T-helper 9 cell (primary cell): ENCODE results near the gene EME1.

Experiments used
- DNase-seq: peaks from one replicate; pipeline ENCODE4 v3.0.0-alpha.2; 2020

EME1 gene

DNA sequence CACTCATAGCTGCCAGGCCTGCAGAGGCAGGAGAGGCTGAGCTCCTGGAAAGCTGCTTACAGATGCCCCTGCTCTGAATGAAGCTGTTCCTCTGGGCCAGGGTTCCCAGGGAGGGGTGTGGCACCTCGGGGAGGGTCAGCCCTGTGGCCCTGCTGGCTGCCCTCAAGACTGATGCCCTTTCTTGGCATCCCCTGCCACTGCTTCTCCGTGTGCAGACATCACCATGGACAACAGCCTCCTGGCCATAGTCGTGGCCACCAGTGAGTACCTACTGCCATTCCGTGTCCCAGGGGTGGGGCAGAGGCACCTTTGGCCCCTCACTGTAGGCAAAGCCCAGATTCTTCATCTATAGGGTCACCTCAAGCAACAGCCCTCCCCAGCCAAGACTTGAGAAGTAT, 9.0 kb upstream of the EME1 start:
- no peak for DNase-seq

DNA sequence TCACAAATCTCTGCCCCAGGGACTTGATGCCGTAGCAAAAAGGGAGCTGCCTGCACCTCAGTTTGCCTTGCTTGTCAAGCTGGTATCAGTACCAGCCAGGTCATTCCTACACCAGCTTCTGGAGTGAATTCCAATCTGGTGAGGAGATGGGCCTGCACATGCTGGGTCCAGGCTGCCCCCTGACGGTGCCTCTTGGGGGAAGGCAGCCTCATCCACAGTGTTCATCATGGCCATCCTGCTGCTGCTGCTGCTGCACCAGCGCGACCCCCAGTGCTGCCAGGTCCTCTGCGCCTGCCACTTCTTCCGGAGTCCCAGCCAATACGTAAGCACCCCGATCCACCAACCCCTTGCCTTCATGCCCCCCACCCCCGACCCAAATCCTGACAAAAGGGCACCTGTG, 8.3 kb upstream of the EME1 start:
- DNase-seq = no peak

DNA sequence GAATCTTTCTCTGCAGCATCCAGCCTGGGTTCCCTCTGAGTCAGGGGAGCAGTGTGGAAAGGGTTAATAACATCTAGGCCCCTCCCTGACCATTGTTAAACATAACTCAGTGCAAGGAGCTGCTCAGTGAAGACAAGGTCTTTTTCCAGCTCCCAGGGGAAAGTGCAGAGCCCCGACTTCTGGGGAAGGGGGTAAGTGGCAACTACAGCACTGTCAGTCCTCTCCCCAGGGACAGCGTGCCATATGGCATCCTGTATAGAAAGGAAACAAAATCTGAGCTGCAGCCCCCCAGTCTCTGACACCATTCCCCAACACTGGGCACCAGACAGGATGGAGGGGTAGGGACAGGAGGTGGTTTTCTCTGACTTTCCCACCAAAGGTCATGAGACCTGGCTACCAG, 7.9 kb upstream of the EME1 start:
- no peak for DNase-seq

DNA sequence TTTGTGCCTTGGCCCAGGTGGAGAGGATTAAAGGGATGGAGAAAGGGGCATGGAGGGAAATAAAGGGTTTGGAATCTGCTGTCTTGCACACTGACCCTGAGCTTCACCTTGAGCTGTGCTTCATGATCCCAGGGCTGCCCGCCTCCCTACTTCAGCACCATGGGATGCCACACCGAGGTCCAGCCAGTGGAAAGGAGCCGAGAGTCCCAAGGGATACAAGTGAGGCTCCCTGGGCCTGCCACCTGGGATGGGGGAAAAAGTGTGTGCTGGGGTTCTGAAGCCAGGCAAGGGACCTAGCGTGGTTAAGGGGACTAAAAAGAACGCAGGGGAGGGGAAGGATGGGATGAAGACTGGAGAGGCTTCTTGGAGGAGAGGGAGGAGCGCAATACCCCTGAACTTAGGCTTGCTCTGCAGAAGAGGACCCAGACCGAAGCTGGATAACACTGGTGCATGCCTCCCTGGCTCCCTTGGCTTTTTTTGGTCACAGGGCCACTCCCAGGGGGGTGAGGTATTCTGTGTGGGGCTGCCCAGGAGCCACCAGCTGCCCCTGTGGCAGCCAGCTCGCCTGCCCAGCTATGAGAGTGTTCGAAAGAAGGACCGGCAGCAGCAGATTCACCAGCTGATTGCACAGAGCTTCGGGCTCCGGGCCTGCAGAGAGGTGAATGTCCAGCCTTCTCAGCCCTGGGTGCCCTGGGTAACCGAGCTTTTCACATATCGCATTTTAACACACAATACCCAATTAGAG, 7.2 kb upstream of the EME1 start:
- no peak for DNase-seq

DNA sequence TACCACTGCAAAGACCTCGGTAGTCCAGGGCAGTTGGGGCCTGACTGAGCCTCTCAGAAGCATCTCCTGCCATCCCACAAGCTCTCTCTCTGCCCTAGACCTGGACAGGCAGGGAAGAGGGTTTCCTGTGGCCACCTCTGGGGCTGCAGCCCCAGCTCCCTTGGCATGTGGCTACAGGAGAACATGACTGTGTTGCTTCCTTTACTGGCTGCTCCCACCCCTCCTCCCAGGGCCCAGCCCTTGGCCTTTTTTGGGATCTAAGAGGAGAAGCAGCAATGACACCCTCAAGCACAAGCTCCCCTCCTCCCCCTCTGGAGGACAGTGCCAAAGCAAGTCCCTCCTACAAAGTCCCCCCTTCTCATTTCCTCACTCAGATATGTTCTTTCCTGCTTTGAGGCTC, 5.6 kb upstream of the EME1 start:
- no peak for DNase-seq

DNA sequence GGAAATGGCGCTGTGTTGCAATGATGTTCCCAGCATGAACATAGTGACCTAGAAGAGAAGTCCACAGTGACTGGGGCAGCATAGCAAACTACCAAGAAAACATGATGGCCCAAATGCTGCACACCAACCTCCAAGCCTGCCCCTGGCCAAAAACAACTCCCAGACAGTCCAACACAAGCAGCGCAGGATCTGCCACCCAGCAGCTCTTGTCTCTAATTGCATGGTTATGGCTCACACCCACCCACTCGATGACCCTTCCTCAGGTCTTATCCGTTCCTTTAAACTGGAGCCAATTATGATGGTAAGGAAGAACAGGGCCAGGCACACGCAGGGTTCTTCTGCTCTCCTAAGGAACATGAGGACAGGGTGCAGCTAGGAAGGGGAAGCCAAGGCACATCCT, 3.0 kb upstream of the EME1 start:
- DNase-seq = no peak

DNA sequence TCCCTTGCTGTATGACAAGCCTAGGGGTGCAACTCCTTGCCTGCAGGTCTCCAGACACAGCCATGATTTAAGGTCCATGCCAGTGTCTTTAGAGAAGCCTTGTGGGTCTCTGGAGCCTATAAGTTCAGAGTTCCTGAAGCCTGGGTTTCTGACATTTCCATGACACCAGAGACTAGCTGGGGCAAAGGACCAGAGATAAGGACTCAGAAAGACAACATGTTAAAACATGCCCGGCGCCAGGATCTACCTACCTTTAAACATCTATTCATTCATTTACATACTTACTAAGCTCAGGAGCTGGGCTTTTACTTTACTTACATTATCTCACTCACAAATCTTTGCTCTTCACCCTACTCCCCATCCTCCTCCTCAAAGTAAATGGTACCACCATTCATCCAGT, 1.5 kb upstream of the EME1 start:
- no peak for DNase-seq

DNA sequence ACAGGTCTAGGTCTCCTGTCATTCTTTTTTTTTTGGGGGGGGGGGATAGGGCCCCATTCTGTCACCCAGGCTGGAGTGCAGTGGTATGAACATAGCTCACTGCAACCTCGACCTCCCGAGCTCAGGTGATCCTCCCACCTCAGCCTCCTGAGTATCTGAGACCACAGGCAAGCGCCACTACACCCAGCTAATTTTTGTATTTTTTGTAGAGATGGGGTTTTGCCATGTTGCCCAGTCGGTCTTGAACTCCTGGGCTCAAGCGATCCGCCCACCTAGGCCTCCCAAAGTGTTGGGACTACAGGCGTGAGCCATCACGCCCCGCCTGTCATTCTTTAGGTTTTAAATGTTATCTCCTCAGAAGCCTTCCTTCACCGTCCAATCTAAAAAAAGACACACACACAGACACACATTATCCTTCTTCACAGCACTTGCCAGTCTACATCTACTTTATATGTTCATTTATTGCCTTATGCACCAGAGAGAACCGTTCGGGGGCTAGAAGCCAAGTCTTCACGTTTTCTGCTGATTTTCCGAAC, 739 bp upstream of the EME1 start:
- no peak for DNase-seq

DNA sequence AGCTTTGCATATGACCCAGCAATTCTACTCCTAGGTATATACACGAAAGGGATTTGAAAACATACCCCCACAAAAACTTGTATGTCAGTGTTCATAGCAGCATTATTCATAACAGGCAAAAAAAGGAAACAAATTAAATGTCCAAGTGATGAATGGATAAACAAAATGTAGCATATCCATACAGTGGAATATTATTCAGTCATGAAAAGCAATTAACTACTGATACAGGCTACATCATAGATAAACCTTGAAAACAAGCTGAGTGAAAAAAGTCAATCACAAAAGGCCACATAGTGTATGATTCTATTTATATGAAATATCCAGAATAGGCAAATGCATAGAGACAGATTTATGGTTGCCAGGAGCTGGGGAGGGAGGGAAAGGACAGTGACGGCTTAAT, 676 bp downstream of the EME1 start:
- no peak for DNase-seq

DNA sequence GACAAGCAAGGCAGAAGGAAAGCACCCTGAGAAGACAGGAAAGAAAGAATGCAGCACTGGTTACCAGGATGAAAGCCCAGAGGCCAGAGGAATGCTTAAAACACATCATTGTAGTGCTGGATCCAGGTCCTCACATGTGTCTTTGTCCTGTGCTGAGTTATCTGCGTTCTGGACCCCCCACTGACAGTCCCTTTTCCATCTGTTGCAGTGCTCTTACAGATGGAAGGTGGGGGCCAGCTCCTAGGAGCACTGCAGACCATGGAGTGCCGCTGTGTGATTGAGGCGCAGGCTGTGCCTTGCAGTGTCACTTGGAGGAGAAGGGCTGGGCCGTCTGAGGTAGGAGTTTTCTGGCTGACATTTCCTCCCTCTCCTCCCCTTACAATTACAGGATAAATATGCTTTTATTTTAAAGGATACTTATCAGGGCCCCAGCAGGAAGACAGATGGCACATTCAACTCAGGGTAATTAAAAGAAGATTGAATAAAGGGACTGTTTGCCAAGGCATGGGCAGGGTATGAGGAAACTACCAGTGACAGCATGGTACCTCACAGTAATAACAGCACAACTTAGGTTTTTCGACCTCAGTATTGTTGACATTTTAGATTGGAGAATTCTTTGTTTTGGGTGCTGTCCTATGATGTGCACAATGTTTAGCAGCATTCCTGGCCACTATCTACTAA, 3.0 kb downstream of the EME1 start:
- DNase-seq = no peak

DNA sequence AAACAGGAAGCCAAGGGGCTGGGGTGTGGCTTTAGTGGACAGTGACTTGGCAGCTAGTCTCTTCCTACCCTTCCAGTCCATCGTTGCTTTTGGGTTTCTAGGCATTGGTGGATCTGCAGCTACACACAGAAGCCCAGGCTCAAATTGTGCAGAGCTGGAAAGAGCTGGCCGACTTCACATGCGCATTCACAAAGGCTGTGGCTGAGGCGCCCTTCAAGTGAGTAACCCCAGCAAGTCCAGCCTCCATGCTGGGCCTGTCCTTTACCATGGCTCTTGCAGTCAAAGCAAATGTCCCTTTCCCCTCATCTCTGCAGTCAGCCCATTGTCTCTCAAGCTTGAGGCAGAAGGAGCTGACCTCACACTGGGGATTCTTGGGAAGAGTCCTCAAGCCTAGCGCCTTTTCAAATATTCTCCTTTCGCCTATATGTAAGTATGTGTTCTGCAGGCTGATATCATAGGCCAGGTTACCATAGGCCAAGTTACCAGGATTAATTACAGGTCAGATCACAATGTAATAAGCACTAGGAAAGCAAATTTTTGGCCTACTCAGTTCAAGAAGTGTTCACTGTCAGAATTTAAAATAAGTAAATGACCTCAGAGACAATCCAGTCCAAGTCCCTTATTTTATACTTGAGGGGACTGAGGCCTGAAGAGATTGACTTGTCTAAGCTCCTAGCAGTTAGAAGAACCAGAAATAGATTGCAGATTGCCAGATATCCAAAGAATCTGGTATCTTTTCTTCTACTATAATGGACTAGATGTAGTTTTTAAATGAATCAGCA, 6.5 kb downstream of the EME1 start:
- no peak for DNase-seq

DNA sequence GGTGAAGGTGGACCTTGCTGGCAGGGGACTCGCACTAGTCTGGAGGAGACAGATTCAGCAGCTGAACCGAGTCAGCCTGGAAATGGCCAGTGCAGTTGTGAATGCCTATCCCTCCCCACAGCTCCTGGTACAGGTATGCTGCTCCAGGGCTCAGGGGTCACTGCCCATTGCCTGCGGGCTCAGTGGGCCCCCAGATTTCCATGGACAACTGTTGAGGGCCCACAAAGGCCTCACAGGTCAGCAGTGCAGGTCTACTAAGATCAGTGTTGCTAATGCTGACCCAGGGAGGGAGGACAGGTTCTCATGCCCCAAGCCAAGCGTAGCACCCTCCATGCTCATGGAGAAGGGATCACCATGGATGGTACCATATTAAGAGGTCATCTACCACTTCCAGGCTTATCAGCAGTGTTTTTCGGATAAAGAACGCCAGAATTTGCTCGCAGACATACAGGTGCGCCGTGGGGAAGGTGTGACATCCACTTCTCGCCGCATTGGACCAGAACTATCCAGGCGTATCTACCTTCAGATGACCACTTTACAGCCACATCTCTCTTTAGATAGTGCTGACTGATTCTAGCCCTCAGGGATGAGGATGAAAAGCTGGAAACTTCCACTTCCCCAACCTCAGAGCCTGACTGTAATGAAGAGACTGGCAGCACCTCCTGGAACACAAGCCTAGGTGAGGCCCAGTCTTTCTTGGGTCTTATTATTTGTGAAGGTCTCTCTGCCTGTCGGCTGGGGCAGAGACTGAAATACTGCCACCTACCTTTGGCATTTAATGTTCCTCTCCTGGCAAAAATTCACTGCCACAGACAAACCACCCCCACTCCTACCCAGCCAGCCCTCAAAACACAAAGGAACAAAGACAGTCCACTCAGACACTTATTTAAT, 7.6 kb downstream of the EME1 start:
- DNase-seq = no peak

DNA sequence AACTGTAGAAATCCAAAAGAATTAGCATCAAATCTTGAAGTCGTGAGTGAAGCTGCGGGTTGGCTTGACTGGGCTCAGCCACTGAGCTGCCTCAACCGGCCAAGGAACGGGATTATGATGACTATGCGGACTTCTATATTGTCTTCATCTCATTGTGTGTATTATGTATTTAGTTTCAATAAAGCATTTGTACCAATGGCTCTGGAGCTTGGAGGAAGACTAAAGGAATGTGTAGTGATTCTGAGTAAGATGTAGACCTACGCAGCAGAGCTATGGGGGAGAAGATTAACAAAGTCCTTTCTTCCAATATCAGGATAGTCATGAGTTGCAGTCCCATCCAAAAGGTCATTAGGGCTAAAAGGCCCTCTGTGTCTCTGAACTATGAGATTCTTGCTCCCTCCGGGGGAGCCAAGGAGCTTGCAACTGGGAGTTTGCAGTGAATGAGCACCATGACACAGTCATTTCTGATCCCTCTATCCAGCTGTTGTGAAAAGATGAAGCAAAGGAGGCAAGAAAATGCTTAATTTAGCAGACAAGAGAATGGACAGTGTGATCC, 8.3 kb downstream of the EME1 start:
- DNase-seq = no peak

DNA sequence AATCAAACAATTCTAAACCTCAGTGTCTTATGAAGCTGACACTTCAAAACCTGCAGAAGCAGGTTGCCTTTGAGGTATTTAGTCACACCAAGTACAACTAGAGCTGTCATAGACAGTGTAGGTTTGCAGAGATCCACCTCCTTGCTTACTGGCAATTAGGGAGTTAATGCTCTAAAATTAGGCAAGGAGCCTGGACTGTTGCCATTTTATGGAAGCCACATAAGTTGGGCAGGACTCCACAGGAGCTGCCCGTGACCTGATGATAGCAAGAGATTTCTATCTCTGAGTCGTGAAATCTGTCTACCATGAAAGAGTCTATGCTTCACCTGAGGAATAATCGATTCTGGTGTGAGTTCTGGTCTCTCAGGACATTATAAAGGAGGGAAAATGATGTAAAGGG, 8.9 kb downstream of the EME1 start:
- no peak for DNase-seq

DNA sequence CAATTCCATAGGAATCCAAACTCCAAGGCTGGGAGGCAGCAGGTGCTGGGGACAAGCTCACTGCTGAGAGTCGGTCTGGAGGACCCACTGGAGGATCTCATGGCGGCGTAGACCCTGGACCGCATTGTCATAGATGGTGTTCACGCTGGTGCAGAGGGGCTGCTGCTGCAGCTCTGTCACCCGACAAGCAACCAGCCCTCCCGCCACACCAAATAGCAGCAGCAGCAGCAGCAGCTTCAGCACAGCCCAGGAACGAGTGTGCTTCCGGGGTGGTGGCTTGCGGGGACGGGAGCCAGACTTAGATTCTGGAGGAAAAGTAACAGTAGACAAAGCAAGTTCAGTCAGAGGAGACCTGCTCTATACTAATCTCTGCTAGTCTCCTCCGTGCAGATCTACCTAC, 9.9 kb downstream of the EME1 start:
- no peak for DNase-seq

DNA sequence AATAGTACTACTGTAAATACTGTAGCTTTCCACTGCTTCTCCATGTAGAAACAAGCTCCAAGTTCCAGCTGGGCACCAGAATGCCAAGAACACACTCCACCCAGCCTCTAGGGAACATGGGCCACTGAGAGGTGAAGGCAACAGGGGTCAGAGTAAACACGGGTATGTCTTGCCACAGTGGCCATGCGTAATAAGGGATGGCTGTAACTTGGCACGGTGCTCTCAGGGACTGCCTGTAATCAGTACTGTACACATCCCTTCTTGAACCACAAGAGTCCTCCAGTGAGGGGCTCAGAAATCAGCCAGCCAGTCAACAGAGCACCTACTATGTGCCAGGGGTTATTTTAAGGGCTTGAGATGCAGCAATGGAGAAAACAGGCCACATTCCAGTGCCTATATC, 13.5 kb downstream of the EME1 start:
- DNase-seq = no peak

DNA sequence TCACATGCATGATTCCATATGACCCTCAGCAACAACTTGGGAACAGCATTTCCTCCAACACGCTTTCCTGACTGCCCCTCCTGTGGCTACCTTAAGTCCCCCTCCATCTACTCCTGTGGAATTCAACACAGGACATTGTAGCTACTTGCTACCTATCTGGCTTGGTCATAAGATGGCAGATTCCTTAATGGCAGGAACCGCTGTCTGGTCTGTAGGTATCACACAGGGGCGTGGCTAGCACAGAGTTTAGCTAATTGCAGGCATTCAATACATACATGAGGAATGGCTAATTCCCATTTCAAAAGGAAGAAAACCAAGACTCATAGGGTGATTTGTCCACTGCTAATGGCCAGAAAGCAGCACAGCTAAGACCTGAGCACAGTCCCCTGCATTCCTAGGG, 15.7 kb downstream of the EME1 start:
- DNase-seq = no peak

DNA sequence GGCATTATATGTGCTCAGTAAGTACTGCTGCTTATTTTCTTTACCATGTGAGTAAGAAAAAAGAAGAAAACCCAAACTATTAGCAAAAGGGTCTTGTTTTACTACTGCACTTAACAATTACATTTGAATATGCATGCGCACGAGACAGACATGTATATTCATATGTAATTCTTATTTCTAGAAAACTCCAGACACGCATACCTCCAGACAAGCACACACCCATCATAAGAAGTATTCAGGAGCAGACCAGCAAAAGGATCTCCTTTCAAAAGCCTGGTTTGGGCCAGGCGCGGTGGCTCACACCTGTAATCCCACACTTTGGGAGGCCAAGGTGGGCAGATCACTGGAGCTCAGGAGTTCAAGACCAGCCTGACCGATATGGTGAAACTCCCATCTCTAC, 16.5 kb downstream of the EME1 start:
- DNase-seq = no peak

DNA sequence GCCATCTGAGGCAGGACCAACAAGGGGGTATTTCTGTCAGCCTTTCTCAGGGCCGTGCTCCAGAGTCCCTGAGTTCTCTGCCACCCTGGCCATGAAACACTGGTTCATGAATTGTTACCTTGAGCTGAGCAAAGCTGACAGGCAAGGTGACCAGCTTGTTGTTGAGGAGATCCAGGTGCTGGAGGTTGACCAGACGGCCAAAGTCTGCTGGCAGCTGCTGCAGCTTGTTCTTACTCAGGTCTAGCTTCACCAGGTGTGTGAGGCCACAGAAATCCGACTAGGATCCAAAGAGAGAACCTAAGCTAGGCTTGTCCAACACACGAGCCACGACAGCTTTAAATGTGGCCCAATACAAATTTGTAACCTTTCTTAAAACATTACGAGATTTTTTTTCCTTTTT, 19.6 kb downstream of the EME1 start:
- no peak for DNase-seq

DNA sequence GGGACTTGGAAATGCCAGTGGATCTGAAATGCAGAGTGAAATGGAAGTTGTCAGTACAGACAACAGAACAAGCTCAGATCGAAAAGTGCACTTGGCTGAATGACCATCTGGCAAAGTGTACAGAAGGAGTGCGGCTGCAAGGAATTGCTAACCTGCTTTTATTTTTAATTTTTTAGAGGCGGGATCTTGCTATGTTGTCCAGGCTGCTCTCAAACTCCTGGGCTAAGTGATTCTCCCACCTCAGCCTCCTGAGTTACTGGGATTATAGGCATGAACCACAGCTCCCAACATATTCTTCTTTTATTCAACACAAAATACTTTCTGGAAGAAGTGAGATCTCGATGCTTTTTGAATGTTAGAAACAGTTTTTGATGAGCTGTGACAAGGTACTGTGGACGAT, 20.7 kb downstream of the EME1 start:
- DNase-seq = no peak

DNA sequence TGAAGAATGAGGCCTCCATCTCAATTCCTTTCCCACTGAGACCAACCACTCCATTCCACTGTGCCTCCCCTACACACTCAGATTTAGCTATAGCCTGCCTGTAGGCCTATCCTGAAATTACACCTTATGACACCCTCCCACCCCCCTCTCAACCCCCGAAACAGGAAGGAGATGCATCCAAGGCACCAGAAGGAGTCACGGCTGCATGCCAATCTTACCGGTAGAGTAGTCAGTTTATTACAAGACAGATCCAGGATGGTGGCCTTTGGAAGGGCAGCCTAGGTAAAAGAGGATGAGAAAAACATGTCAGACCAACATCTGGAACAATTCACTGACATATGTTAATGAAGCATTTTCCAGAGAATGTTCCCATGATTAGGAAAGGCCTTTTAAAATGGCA, 21.7 kb downstream of the EME1 start:
- DNase-seq = no peak
